Measurements from ENCODE around the gene RPH3AL.

GRCh38 chr17:371583-371982 is 19.0 kb upstream of the RPH3AL start:
- TF ChIP-seq CTCF (IDR thresholded peaks at IDR 0.05) (no peak), EP300 (IDR thresholded peaks at IDR 0.05) (no peak), POLR2A (IDR thresholded peaks at IDR 0.05) (no peak)

All from tibial nerve (tissue), 4 donors.